NCI-H1436 (cell line): ENCODE results near the gene LCN15.
"Not testable (repeated sequence)": the region's sequence is repeated elsewhere in the genome, so short reads cannot be mapped to it uniquely, and the experiment has no call there.

Experiments
- DNase-seq: peaks from one replicate; lab custom pipeline; 2025; lab: John Stamatoyannopoulos, UW

LCN15 gene

GRCh38 chr9:136755302-136756133 lies 8.8 kb downstream of the LCN15 start:
- DNase-seq = not testable (repeated sequence)

- DNase-seq = no peak
These were observed 9.6 kb downstream of the LCN15 start for GRCh38 chr9:136754626-136755301.

- DNase-seq = no peak
These were observed 10.2 kb downstream of the LCN15 start for GRCh38 chr9:136754059-136754572.

- DNase-seq = no peak
These were observed 10.8 kb downstream of the LCN15 start for GRCh38 chr9:136753371-136754058.

GRCh38 chr9:136751814-136752213 lies 12.5 kb downstream of the LCN15 start:
- DNase-seq = no peak

GRCh38 chr9:136751244-136751643 lies 13.1 kb downstream of the LCN15 start:
- no peak for DNase-seq

- no peak for DNase-seq
These were observed 13.8 kb downstream of the LCN15 start for GRCh38 chr9:136750526-136750925.

- DNase-seq = no peak
These were observed 15.4 kb downstream of the LCN15 start for GRCh38 chr9:136748666-136749611.

GRCh38 chr9:136748201-136748600 lies 16.1 kb downstream of the LCN15 start, which contains the start of gene LCN6:
TSS of gene LCN6 (minus strand) at chr9:136748525. CDS start at chr9:136748483, 42 bp downstream.
- DNase-seq = no peak

GRCh38 chr9:136747161-136748060 lies 16.9 kb downstream of the LCN15 start:
- DNase-seq = no peak

- no peak for DNase-seq
These were observed 17.7 kb downstream of the LCN15 start for GRCh38 chr9:136746621-136747020.

- DNase-seq = no peak
These were observed 18.2 kb downstream of the LCN15 start for GRCh38 chr9:136746155-136746490.

GRCh38 chr9:136745389-136746154 lies 18.7 kb downstream of the LCN15 start:
- DNase-seq = no peak

- no peak for DNase-seq
These were observed 19.5 kb downstream of the LCN15 start for GRCh38 chr9:136744773-136745172.

GRCh38 chr9:136743639-136744211 lies 20.6 kb downstream of the LCN15 start:
- no peak for DNase-seq

- DNase-seq = no peak
These were observed 21.5 kb downstream of the LCN15 start, which contains the start of gene LCN10 for GRCh38 chr9:136742591-136743391. TSS of gene LCN10 (minus strand) at chr9:136742940. CDS start at chr9:136742903, 37 bp downstream.

- no peak for DNase-seq
These were observed 22.3 kb downstream of the LCN15 start for GRCh38 chr9:136741883-136742571.
